GM21515 (cell line): Measurements from ENCODE around the gene ATXN1.
"Not testable (repeated sequence)": the region's sequence is repeated elsewhere in the genome, so short reads cannot be mapped to it uniquely, and the experiment has no call there.

Experiments
- ATAC-seq: cut with Tn5 transposase; IDR thresholded peaks from one replicate; pipeline ENCODE4 v1.9.1; 2021; ENCODE audit not compliant: unreplicated experiment

Gene ATXN1

GRCh38 chr6:16272201-16272600, 489.1 kb downstream of the ATXN1 start:
- ATAC-seq, result no peak

- no peak for ATAC-seq
Observed at GRCh38 chr6:16271428-16271827, 489.8 kb downstream of the ATXN1 start.

- no peak for ATAC-seq
Observed at GRCh38 chr6:16270178-16270794, 491.0 kb downstream of the ATXN1 start.

- ATAC-seq, result not testable (repeated sequence)
Observed at GRCh38 chr6:16269442-16270070, 491.7 kb downstream of the ATXN1 start.

- ATAC-seq, result no peak
Observed at GRCh38 chr6:16267428-16268263, 493.6 kb downstream of the ATXN1 start.

GRCh38 chr6:16265351-16266341, 495.6 kb downstream of the ATXN1 start:
- no peak for ATAC-seq

GRCh38 chr6:16264785-16265184, 496.5 kb downstream of the ATXN1 start:
- ATAC-seq, result no peak

GRCh38 chr6:16263464-16264099, 497.7 kb downstream of the ATXN1 start:
- not testable (repeated sequence) for ATAC-seq

GRCh38 chr6:16262773-16263172, 498.5 kb downstream of the ATXN1 start:
- not testable (repeated sequence) for ATAC-seq

- ATAC-seq, result not testable (repeated sequence)
Observed at GRCh38 chr6:16260602-16261001, 500.7 kb downstream of the ATXN1 start.

GRCh38 chr6:16259604-16260003, 501.7 kb downstream of the ATXN1 start:
- not testable (repeated sequence) for ATAC-seq

GRCh38 chr6:16258709-16259075, 502.6 kb downstream of the ATXN1 start:
- ATAC-seq, result no peak

GRCh38 chr6:16257999-16258708, 503.1 kb downstream of the ATXN1 start:
- ATAC-seq, result no peak

GRCh38 chr6:16256781-16257180, 504.5 kb downstream of the ATXN1 start:
- ATAC-seq, result no peak

- no peak for ATAC-seq
Observed at GRCh38 chr6:16254535-16254934, 506.7 kb downstream of the ATXN1 start.

- no peak for ATAC-seq
Observed at GRCh38 chr6:16253399-16254144, 507.7 kb downstream of the ATXN1 start.

- ATAC-seq, result no peak
Observed at GRCh38 chr6:16252686-16253299, 508.5 kb downstream of the ATXN1 start.

GRCh38 chr6:16251706-16252105, 509.6 kb downstream of the ATXN1 start:
- no peak for ATAC-seq

GRCh38 chr6:16249971-16250370, 511.3 kb downstream of the ATXN1 start:
- ATAC-seq, result no peak
